Measurements from ENCODE around the gene ANO8.

ANO8 gene

GRCh38 chr19:17306285-17306714, 28.4 kb downstream of the ANO8 start:
- no peak for DNase-seq (ENCODE audit: low read depth)
- H3K4me3 ChIP-seq (ENCODE audit: low read length) = peak overlapping the region; percentile 86
- no peak for TF ChIP-seq CTCF (IDR thresholded peaks at IDR 0.05; ENCODE audit: insufficient read depth, low read depth, low read length, missing control alignments)

- DNase-seq (ENCODE audit: low read depth) = peak; percentile 100
- peak; percentile 86 for TF ChIP-seq CTCF (IDR thresholded peaks at IDR 0.05; ENCODE audit: insufficient read depth, low read depth, low read length, missing control alignments)
These were observed 29.0 kb downstream of the ANO8 start, which contains the start of gene MRPL34 for GRCh38 chr19:17305517-17306284. TSS of gene MRPL34 (plus strand) at chr19:17305872. CDS start at chr19:17305893, 21 bp downstream.

GRCh38 chr19:17305216-17305516, 29.5 kb downstream of the ANO8 start:
- TF ChIP-seq CTCF (IDR thresholded peaks at IDR 0.05; ENCODE audit: insufficient read depth, low read depth, low read length, missing control alignments) = no peak
- no peak for DNase-seq (ENCODE audit: low read depth)
- no peak overlapping the region for H3K4me3 ChIP-seq (ENCODE audit: low read length)

More at GRCh38 chr19:17305517-17306284, 29.0 kb downstream of the ANO8 start, which contains the start of gene MRPL34:
- H3K4me3 ChIP-seq (ENCODE audit: low read length) = peak within 1 kb of the TSS; percentile 86

- H3K4me3 ChIP-seq (ENCODE audit: low read length) = no peak overlapping the region
These were observed 30.1 kb downstream of the ANO8 start for GRCh38 chr19:17304386-17305215.

GRCh38 chr19:17303940-17304267, 30.8 kb downstream of the ANO8 start:
- peak; percentile 71 for DNase-seq (ENCODE audit: low read depth)
- no peak overlapping the region for H3K4me3 ChIP-seq (ENCODE audit: low read length)

More at GRCh38 chr19:17304386-17305215, 30.1 kb downstream of the ANO8 start:
- no peak for TF ChIP-seq CTCF (IDR thresholded peaks at IDR 0.05; ENCODE audit: insufficient read depth, low read depth, low read length, missing control alignments)
- DNase-seq (ENCODE audit: low read depth) = peak; percentile 74

More at GRCh38 chr19:17303940-17304267, 30.8 kb downstream of the ANO8 start:
- TF ChIP-seq CTCF (IDR thresholded peaks at IDR 0.05; ENCODE audit: insufficient read depth, low read depth, low read length, missing control alignments) = no peak
